Measurements from ENCODE around the gene SRRM5. TPM values are rescaled to one million over a fixed set of nuclear protein-coding genes. Genes with fewer than 3 reads are reported as not detected.
A peak's percentile ranks its signal among the peaks of the same experiment; 100 is the strongest.

The SRRM5 gene
- total and polyA plus RNA-seq, 2 experiments from 2014 or later = 0.24 to 0.27 TPM

- Histone ChIP-seq H3K27me3 (no peaks in the 10 kb centered on the region), H2AFZ (no peak overlapping the region), H3K4me2 (no peak overlapping the region), H3K4me1 (ENCODE audit: insufficient read depth) (peaks cover 7% of the 10 kb centered on the region), H3K27ac (no peak overlapping the region), H4K20me1 (ENCODE audit: insufficient read depth, poor library complexity, severe bottlenecking) (no peaks in the 10 kb centered on the region), H3K9me3 (ENCODE audit: low read depth) (no peaks in the 10 kb centered on the region), H3K79me2 (peaks cover 60% of the 10 kb centered on the region), H3K4me3 (no peak overlapping the region), H3K36me3 (replicated peaks; ENCODE audit: insufficient read depth, low read depth) (no peaks in the 10 kb centered on the region), H3K9me2 (replicated peaks; ENCODE audit: insufficient read depth) (no peaks in the 10 kb centered on the region)
- 50% methylated on average over 1 of the region's 1 CpG for WGBS (ENCODE audit: low lambda C conversion rate, missing lambda C conversion rate)
- no peak for DNase-seq (ENCODE audit: low spot score)
- TF ChIP-seq EZH2phosphoT487 (IDR thresholded peaks at IDR 0.05; ENCODE audit: low read depth, severe bottlenecking, unreplicated experiment) (no peak), CTCF (IDR thresholded peaks at IDR 0.05; ENCODE audit: poor library complexity) (no peak), EZH2 (IDR thresholded peaks at IDR 0.05; ENCODE audit: borderline replicate concordance) (no peak)
These were observed 4.4 kb downstream of the SRRM5 start for GRCh38 chr19:43616306-43616705.

GRCh38 chr19:43616954-43617353 is 5.1 kb downstream of the SRRM5 start:
- WGBS (ENCODE audit: low lambda C conversion rate, missing lambda C conversion rate) = 99% methylated on average over 6 of the region's 6 CpGs
- H3K27ac ChIP-seq = no peak overlapping the region
- no peaks in the 10 kb centered on the region for H4K20me1 ChIP-seq (ENCODE audit: insufficient read depth, poor library complexity, severe bottlenecking)
- H3K36me3 ChIP-seq (replicated peaks; ENCODE audit: insufficient read depth, low read depth) = no peaks in the 10 kb centered on the region
- no peak overlapping the region for H2AFZ ChIP-seq
- no peak overlapping the region for H3K4me2 ChIP-seq
- H3K9me3 ChIP-seq (ENCODE audit: low read depth) = no peaks in the 10 kb centered on the region
- H3K27me3 ChIP-seq = no peaks in the 10 kb centered on the region
- TF ChIP-seq CTCF (IDR thresholded peaks at IDR 0.05; ENCODE audit: poor library complexity) (no peak), EZH2phosphoT487 (IDR thresholded peaks at IDR 0.05; ENCODE audit: low read depth, severe bottlenecking, unreplicated experiment) (no peak), EZH2 (IDR thresholded peaks at IDR 0.05; ENCODE audit: borderline replicate concordance) (no peak)
- no peak for DNase-seq (ENCODE audit: low spot score)
- H3K4me1 ChIP-seq (ENCODE audit: insufficient read depth) = peaks cover 7% of the 10 kb centered on the region
- H3K4me3 ChIP-seq = no peak overlapping the region
- H3K79me2 ChIP-seq = peaks cover 57% of the 10 kb centered on the region
- H3K9me2 ChIP-seq (replicated peaks; ENCODE audit: insufficient read depth) = no peaks in the 10 kb centered on the region

GRCh38 chr19:43618921-43619261 is 7.0 kb downstream of the SRRM5 start:
- H4K20me1 ChIP-seq (ENCODE audit: insufficient read depth, poor library complexity, severe bottlenecking) = no peaks in the 10 kb centered on the region
- peak; percentile 65 for DNase-seq (ENCODE audit: low spot score)
- H3K9me2 ChIP-seq (replicated peaks; ENCODE audit: insufficient read depth) = no peaks in the 10 kb centered on the region
- peaks cover 50% of the 10 kb centered on the region for H3K79me2 ChIP-seq
- peak overlapping the region; percentile 98 for H3K27ac ChIP-seq
- 2% methylated on average over 14 of the region's 14 CpGs for WGBS (ENCODE audit: low lambda C conversion rate, missing lambda C conversion rate)
- peak overlapping the region; percentile 44 for H3K4me3 ChIP-seq
- H3K27me3 ChIP-seq = no peaks in the 10 kb centered on the region
- no peaks in the 10 kb centered on the region for H3K36me3 ChIP-seq (replicated peaks; ENCODE audit: insufficient read depth, low read depth)
- H3K9me3 ChIP-seq (ENCODE audit: low read depth) = no peaks in the 10 kb centered on the region
- peak overlapping the region; percentile 84 for H2AFZ ChIP-seq
- peaks cover 7% of the 10 kb centered on the region for H3K4me1 ChIP-seq (ENCODE audit: insufficient read depth)
- peak overlapping the region; percentile 85 for H3K4me2 ChIP-seq
- no peak for TF ChIP-seq EZH2phosphoT487 (IDR thresholded peaks at IDR 0.05; ENCODE audit: low read depth, severe bottlenecking, unreplicated experiment)
- no peak for TF ChIP-seq CTCF (IDR thresholded peaks at IDR 0.05; ENCODE audit: poor library complexity)
- TF ChIP-seq EZH2 (IDR thresholded peaks at IDR 0.05; ENCODE audit: borderline replicate concordance) = no peak

Data from hepatocyte (in vitro differentiated cells).